ENCODE measurements around the gene SLC7A5.

GRCh38 chr16:87822108-87822970, 47.0 kb downstream of the SLC7A5 start:
- TF ChIP-seq EP300 (IDR thresholded peaks at IDR 0.05; ENCODE audit: borderline replicate concordance) (no peak), YY1 (IDR thresholded peaks at IDR 0.05; ENCODE audit: low read depth) (no peak), FOXM1 (IDR thresholded peaks at IDR 0.05; ENCODE audit: borderline replicate concordance, low read depth) (no peak), USF1 (IDR thresholded peaks at IDR 0.05) (no peak), REST (IDR thresholded peaks at IDR 0.05; ENCODE audit: low read depth) (no peak)
